GM23338 (cell line): ENCODE measurements around the gene CNNM3. TPM values are rescaled to one million over a fixed set of nuclear protein-coding genes. Genes with fewer than 3 reads are reported as not detected.

ENCODE experiments used
- JUNB ChIP-seq: IDR thresholded peaks from one replicate; pipeline ENCODE4 v1.6.1; 2016; ENCODE audit warnings: antibody characterized with exemption; ENCODE audit not compliant: unreplicated experiment
- NANOG ChIP-seq: IDR thresholded peaks from 2 replicates; pipeline ENCODE4 v1.6.1; 2016; ENCODE audit warnings: antibody characterized with exemption, borderline replicate concordance
- REST ChIP-seq: IDR thresholded peaks from one replicate; pipeline ENCODE4 v1.6.1; 2018; ENCODE audit warnings: antibody characterized with exemption; ENCODE audit not compliant: unreplicated experiment
- ZNF331 ChIP-seq: fragments of 250-450 bp; sonication (Bioruptor Pico); IDR thresholded peaks from 2 replicates; pipeline ENCODE4 v1.5.0; 2020; ENCODE audit warnings: low read depth, mild to moderate bottlenecking, moderate library complexity
- ZNF462 ChIP-seq: fragments of 250-450 bp; sonication (Bioruptor Pico); IDR thresholded peaks from 2 replicates; pipeline ENCODE4 v1.5.0; 2020; ENCODE audit warnings: mild to moderate bottlenecking, moderate library complexity
- polyA plus RNA-seq: library from polyadenylated mRNA; unstranded; fragments of >200 nt; fragmentation: Nextera tagmentation; extraction: Ambion mirVana; gene quantifications from 2 replicates; pipeline ENCODE4 v1.2.1, GENCODE V29; 2016
- total RNA-seq: library from RNA; depleted of rRNA; stranded (reverse); fragments of >200 nt; shearing (Covaris generic); gene quantifications from 2 replicates; pipeline ENCODE4 v1.2.3, GENCODE V29; 2014

Gene CNNM3
- total and polyA plus RNA-seq, 2 experiments from 2014 or later: 5.3 to 25.7 TPM

GRCh38 chr2:96817882-96818281 is 1.8 kb downstream of the CNNM3 start (continued):
- TF ChIP-seq ZNF462: no peak
- no peak for TF ChIP-seq NANOG
- no peak for TF ChIP-seq ZNF331 (CRISPR knock-in tag)
- TF ChIP-seq REST: no peak
- no peak for TF ChIP-seq JUNB
